GM18909 (cell line): ENCODE results near the gene VARS1.
"Not testable (repeated sequence)": the region's sequence is repeated elsewhere in the genome, so short reads cannot be mapped to it uniquely, and the experiment has no call there.

ENCODE experiments used
- ATAC-seq: cut with Tn5 transposase; IDR thresholded peaks from one replicate; pipeline ENCODE4 v1.9.1; 2021; ENCODE audit warnings: mild to moderate bottlenecking; ENCODE audit not compliant: unreplicated experiment, poor library complexity

The VARS1 gene

DNA sequence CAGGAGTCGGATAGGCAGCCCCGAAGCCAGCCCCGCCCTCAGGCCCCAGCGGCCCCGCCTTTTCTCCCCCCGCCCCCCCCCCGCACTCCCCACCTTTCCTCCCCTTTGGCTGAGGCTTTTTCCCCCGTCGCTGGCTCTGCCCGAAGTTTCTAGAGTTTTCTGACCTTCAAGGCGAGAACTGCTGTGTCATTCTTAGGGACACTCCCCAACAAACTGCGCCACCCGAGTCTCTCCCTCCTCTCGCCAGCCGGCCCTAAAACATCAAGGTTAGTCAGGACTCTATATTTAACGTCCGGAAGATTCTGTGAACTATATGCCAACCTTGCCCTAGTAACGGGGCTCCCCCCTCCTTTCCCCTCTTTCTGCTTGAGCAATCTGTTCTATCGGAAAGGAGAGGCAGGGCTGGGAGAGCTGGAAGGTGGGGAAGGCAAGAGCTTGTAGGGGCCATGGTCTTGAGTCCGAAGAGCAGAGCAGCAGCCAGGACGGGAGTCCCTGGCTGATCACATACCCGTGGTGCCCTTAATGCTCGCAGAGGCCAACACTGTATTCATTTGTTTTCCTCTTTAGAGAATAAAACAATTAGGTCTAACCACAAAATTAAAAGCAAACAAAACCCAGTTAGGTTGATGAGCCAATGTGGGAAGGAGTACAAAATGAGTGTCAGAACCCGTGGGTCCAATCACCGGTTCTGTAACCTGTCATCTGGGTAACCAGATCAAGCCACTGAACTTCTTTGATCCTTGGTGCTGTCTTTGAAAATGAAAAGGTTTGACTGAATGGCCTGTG, 26.7 kb upstream of the VARS1 start:
- ATAC-seq, result peak; percentile 33

DNA sequence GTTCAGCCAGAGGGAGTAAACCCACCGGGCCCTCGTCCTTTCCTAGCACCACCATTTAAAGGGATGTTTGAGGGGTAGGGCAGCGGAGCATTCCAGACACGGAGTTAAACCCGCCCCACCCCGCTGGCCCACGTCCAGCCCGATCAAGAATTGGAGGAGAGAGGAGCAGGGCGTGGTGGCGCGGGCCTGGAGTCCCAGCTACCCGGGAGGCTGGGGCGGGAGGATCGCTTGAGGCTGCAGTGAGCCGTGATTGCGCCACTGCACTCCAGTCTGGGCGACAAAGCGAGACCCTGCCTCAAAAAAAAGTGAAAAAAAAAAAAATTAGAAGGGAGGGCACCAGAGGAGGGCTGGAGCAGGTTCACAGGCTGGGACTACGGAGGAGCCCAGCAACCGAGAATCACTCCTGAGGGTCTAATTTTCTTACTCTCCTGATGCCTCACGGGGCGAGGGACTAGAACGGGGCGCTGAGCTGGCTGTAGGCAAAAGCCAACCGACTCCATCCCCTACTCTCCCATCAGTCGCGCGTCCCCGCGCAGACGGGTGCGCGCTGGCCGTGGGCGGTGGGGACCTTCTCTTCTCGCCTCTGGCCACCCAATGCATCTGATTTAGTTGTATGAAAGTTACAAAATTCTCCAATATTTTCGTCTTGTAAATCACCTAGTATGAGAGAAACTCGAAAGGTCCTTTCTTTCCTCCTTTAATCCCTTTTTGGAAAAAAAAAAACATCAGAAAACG, 25.9 kb upstream of the VARS1 start:
- peak; percentile 48 for ATAC-seq

DNA sequence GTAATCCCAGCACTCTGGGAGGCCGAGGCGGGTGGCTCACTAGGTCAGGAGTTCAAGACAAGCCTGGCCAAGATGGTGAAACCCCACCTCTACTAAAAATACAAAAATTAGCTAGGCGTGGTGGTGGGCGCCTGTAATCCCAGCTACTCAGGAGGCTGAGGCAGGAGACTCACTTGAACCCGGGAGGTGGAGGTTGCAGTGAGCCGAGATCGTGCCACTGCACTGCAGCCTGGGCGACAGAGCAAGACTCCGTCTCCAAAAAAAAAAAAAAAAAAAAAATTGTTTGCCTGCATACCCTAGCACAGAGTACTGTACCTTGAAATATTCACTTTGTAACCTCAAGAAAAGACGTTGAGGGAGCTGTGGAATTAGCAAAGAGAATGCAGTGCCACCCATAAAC, 24.8 kb upstream of the VARS1 start:
- not testable (repeated sequence) for ATAC-seq

DNA sequence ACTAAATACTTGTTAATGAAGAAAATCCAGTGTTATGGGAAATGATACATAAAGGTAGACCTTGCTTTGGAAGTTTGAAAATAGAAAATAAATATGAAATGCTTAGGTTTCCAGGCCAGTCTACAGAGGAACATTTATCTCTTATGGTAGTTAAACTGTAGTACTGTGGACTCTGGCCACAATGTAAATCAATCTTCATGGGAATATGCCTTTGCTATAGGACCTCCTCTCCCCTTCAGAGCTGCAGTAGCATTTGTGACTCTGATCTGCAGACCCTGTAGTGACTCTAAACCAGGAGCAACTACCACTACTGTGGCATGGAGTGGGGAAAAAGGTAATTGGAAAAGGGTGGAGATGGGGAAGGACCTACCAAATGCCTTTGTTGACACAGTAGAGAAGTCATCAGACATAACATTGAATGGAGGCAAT, 24.3 kb upstream of the VARS1 start:
- ATAC-seq, result no peak

DNA sequence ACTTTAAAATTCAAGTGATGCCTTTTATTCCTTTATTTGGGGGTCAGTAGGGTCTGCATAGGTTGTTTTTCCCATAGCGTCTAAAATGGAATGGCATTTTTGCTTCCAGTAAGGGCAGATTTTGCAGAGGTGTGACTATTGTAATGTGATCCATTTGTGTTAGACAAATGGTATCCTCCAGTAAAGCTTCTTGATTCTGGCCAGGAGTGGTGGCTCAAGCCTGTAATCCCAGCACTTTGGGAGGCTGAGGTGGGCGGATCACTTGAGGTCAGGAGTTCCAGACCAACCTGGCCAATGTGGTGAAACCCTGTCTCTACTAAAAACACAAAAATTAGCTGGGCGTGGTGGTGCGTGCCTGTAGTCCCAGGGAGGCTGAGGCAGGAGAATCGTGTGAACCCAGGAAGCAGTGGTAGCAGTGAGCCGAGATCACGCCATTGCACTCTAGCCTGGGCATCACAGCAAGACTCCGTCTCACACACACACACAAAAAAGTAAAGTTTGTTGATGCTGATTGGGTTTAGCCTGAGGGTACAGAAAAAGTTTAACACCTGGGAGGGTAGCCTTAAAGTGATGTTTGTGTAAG, 22.5 kb upstream of the VARS1 start:
- ATAC-seq, result not testable (repeated sequence)

DNA sequence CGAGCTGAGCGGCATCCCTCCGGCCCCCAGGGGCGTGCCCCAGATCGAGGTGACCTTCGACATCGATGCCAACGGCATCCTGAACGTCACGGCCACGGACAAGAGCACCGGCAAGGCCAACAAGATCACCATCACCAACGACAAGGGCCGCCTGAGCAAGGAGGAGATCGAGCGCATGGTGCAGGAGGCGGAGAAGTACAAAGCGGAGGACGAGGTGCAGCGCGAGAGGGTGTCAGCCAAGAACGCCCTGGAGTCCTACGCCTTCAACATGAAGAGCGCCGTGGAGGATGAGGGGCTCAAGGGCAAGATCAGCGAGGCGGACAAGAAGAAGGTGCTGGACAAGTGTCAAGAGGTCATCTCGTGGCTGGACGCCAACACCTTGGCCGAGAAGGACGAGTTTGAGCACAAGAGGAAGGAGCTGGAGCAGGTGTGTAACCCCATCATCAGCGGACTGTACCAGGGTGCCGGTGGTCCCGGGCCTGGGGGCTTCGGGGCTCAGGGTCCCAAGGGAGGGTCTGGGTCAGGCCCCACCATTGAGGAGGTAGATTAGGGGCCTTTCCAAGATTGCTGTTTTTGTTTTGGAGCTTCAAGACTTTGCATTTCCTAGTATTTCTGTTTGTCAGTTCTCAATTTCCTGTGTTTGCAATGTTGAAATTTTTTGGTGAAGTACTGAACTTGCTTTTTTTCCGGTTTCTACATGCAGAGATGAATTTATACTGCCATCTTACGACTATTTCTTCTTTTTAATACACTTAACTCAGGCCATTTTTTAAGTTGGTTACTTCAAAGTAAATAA, 21.8 kb upstream of the VARS1 start:
- ATAC-seq, result not testable (repeated sequence)

DNA sequence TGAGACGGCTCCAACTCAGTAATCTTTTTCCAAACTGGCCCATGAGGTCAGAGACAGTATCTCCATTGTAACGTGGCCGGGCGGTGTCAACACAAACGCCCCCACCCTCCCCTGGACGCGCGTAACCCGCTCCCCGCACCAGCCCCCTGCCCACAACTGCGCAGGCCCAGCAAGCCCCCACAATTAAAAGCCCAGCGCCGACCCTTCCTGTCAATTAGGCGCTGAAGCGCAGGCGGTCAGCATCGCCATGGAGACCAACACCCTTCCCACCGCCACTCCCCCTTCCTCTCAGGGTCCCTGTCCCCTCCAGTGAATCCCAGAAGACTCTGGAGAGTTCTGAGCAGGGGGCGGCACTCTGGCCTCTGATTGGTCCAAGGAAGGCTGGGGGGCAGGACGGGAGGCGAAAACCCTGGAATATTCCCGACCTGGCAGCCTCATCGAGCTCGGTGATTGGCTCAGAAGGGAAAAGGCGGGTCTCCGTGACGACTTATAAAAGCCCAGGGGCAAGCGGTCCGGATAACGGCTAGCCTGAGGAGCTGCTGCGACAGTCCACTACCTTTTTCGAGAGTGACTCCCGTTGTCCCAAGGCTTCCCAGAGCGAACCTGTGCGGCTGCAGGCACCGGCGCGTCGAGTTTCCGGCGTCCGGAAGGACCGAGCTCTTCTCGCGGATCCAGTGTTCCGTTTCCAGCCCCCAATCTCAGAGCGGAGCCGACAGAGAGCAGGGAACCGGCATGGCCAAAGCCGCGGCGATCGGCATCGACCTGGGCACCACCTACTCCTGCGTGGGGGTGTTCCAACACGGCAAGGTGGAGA, 19.7 kb upstream of the VARS1 start, which contains the start of the genes HSPA1A and HSPA1L:
Gene HSPA1A (plus strand): TSS at position 519 of the 814 bp plus-strand sequence. CDS start 214 bp downstream, at position 733.
Gene HSPA1L (minus strand): TSS at position 259 of the 814 bp plus-strand sequence. CDS start 3,311 bp downstream, outside the sequence.
- peak; percentile 47 for ATAC-seq

DNA sequence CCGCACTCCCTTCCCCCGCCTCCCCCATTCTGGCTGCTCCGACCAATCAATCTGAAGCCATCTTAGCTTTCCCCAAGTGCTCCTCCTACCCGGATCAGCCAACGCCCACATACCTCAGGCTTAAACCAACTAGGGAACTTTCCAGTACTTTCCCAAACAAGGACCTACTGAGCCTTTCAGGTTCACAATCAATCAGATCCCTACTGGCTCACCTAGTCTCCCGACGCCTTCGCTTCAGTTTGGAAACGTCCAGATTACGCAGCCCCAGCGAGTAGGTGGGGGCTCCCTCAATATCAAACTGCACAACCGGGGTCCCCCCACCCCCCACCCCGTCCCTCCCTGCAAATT, 19.1 kb upstream of the VARS1 start:
- no peak for ATAC-seq

DNA sequence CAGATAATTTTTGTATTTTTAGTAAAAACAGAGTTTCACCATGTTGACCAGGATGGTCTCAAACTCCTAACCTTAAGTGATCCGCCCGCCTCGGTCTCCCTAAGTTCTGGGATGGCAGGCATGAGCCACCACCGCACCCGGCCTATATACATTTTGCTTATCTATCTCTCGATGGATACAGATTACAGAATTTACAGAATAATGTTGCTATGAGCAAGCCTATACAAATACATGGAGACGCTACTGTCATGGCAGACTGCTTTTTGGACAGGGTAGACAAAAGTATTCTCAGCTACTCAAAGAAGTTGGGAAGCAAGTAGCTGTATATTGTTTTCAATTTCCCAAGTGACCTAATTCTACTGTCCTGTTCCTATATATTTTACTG, 17.9 kb upstream of the VARS1 start:
- no peak for ATAC-seq

DNA sequence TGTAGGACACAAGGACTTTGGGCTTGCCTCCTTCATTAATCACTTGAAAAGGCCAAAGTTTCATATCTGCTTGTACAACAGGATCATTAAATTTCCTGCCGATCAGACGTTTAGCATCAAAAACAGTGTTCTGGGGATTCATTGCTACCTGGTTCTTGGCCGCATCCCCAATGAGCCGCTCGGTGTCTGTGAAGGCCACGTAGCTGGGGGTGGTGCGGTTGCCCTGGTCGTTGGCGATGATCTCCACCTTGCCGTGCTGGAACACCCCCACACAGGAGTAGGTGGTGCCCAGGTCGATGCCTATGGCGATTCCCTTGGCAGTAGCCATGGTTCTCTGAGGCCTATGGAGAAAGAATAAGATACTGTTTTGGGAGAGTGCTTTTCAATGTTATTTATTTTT, 16.1 kb upstream of the VARS1 start:
- no peak for ATAC-seq

DNA sequence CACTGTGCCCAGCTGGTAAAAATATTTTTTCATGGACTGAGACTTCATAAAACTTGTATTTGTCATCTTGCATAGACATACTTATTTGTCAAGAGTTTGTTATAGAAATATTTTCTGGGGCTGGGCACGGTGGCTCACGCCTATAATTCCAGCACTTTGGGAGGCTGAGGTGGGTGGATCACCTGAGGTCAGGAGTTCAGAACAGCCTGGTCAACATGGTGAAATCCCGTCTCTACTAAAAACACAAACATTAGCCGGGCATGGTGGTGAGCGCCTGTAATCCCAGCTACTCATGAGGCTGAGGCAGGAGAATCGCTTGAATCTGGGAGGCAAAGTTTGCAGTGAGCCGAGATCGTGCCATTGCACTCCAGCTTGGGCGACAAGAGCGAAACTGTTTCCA, 13.0 kb upstream of the VARS1 start:
- not testable (repeated sequence) for ATAC-seq

DNA sequence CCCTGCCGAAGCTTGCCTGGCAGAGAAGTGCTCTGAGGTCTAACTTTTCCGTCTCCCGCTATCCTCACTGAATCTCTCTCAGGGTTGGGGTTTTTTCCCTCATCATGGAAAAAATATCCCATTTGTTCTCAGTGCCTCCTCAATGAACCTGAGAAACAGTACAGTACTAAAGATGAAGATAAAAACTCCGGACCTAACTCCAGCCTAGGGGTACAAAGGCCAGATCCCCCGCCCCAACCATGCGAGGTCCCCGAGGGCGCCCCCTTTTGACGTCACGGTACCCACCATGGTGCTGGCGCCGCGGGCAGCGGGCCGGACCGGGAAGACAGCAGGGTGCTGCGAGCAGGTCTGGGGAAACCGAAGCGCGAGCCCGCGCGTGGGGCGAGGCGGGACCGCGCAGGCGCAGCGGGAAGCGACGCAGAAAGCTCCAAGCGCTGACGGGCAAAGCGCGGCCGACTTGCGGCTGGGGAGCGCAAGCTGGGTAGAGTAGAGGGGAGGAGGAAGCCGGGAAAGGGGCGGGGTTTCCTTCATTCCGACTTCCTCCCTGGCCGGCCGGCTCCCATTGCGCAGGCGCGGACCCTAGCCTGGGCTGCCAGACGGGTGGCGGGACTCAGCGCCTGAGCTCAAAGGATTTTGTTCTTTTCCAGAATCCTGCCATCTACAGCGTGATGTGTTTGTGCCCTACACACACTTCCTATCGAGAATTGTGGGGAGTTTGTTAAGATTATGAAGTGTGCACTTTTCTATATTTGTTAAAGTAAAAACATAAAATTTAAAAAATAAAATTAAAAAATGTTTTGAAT, 11.1 kb upstream of the VARS1 start, which contains the start of gene LSM2:
Gene LSM2 (minus strand): TSS at position 497 of the 803 bp plus-strand sequence. CDS start 209 bp downstream, at position 288.
- ATAC-seq, result peak; percentile 90

DNA sequence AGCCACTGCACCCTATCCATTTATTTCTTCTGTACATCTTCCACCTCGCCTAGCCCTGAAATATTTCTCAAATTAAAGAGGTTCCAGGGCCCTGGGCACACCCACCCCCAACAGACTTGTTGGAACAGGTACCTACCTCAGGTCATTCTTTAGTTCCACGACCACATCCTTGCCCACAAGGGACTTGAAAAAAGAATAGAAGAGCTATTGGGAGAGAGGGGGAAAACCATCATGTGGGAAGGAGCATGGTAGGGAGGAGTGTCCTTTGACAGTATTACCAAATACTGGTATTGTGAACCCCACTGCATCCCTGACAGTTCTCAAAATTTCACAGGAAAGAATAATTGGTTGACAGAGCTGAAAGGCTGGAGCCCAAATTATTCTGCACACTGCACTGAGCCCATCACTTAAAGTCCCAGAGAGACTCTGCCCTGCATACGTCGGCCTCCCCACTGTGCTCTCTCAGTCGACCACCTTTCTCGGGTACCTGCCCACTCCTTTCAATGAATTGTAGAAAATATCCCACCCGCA, 10.5 kb upstream of the VARS1 start:
- ATAC-seq, result no peak

DNA sequence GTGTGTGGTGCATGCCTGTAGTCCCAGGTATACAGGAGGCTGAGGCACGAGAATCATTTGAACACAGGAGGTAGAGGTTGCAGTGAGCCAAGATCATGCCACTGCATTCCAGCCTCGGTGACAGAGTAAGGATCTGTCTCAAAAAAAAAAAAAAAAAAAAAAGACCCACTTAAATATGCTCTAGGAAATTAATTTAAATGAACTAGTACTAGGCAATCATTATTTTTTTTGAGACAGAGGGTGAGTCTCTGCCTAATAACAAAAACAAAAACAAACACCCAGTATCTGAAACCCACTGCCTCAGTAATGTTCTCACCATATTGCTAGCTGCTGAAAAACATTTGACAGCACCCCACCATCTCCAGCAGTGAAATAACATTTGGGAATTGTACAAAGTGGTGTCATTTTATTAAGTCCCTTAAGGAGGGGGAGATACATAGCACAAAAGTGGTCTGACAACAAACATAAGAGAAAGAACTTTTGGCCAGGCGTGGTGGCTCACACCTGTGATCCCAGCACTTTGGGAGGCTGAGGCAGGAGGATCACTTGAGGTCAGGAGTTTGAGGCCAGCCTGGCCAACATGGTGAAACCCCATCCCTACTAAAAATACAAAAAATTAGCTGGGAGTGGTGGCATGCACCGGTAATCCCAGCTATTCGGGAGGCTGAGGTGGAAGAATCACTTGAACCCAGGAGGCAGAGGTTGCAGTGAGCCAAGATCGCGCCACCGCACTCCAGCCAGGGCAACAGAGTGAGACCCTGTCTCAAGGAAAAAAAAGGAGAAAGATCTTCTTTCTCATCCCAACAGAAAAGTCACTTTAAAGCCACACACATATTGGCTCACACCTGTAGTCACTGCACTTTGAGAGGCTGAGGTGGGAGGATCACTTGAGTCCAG, 5.7 kb upstream of the VARS1 start:
- ATAC-seq, result not testable (repeated sequence)

DNA sequence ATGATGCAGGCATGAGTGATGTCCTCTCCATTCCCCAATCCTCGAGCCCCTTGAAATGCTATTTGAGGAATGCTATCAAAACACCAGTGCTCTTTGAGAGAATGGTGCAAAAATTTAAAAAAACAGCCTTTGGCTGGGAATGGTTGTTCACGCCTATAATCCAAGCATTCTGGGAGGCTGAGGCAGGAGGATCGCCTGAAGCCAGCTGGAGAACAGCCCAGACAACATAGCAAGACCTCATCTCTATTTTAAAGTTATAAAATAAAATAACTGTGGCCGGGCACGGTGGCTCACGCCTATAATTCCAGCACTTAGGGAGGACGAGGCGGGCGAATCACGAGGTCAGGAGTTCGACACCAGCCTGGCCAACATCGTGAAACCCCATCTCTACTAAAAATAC, 4.2 kb upstream of the VARS1 start:
- no peak for ATAC-seq

DNA sequence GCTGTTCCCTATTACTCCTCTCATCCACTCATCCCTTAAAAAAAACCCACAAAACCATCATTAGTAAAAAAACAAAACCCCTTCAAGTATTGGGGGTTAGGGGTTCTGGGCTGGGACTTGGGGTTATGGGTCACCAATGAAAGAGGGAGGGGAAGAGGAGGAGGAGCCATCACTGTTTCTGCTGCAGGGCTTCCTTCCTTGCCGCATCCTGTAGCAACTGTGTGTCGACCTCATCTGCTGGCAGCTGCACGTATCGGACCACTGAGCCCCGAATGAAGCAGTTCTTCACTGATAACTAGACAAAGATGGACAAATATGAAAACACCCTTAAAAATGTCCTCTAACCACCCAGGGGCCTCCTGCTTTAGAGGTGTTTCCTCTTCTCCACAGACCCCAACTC, 2.0 kb upstream of the VARS1 start:
- ATAC-seq, result no peak

DNA sequence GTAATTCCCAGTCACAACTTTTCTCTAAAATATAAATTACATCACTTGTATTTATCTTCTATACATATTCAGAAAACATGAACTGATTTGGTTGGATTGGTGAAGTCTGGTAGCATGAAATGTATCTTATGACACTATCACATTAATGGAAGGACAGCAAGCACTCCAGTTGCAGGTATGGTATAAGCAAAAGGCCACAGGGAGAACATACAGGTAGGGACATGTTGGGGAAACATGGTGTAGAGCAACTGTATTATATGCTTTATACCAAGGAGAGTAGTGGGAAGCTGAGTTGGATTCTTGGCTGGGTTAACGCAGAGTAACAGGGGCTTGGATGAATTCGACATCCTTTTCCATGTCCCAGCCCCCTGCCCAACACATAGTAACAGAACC, 1.4 kb upstream of the VARS1 start:
- no peak for ATAC-seq
